IMR-90 (cell line): ENCODE measurements around the gene KATNAL2. TPM values are rescaled to one million over a fixed set of nuclear protein-coding genes. Genes with fewer than 3 reads are reported as not detected.

Source experiments
- ATAC-seq: fragments of 200-7000 bp; cut with Tn5 transposase; 2 replicates; pipeline ENCODE4 v1.9.1; 2020; ENCODE audit warnings: low read depth, mild to moderate bottlenecking, moderate library complexity
- BruUV-seq: library from RNA; stranded (reverse); fragments of 400-500 nt; replicated peaks from 2 replicates; lab custom pipeline; 2021; lab: Mats Ljungman, UMichigan
- CTCF ChIA-PET: fragments of 300-600 bp; formaldehyde crosslinking; extraction: SDS; loops from one replicate; lab custom pipeline; 2021; ENCODE audit warnings: antibody characterized with exemption; lab: Yijun Ruan, JAX
- POLR2A ChIA-PET: fragments of 300-600 bp; sonication (Branson Sonifier 250); formaldehyde crosslinking; loops from one replicate; lab custom pipeline; 2022; ENCODE audit warnings: antibody characterized with exemption; ENCODE audit not compliant: unreplicated experiment; lab: Charles Lee
- DNase-seq: peaks from one replicate; pipeline ENCODE4 v3.0.0; 2013
- H2AFZ ChIP-seq: replicated peaks from 2 replicates; pipeline ENCODE3; 2013; ENCODE audit warnings: low read length, mild to moderate bottlenecking; ENCODE audit not compliant: poor library complexity
- H2AK5ac ChIP-seq: 2 replicates; pipeline ENCODE4 v1.6.1; 2013; ENCODE audit warnings: low read depth, low read length, inconsistent platforms
- H2AK9ac ChIP-seq: replicated peaks from 2 replicates; pipeline ENCODE3; 2013; ENCODE audit warnings: mild to moderate bottlenecking, low read depth, low read length, moderate library complexity; ENCODE audit not compliant: poor library complexity
- H2BK120ac ChIP-seq: 2 replicates; pipeline ENCODE4 v1.6.1; 2013; ENCODE audit warnings: low read depth, low read length, inconsistent platforms
- H2BK15ac ChIP-seq: 3 replicates; pipeline ENCODE4 v1.6.1; 2013; ENCODE audit warnings: low read depth, low read length, inconsistent platforms
- H2BK20ac ChIP-seq: 2 replicates; pipeline ENCODE4 v1.6.1; 2013; ENCODE audit warnings: low read depth, mild to moderate bottlenecking, inconsistent platforms, low read length, moderate library complexity
- H2BK5ac ChIP-seq: 2 replicates; pipeline ENCODE4 v1.6.1; 2013; ENCODE audit warnings: mild to moderate bottlenecking, low read depth, low read length, inconsistent platforms; ENCODE audit not compliant: poor library complexity, severe bottlenecking
- H3K14ac ChIP-seq: replicated peaks from 2 replicates; pipeline ENCODE4 v1.6.1; 2013; ENCODE audit warnings: low read depth, low read length, inconsistent platforms
- H3K18ac ChIP-seq: 2 replicates; pipeline ENCODE4 v1.6.1; 2013; ENCODE audit warnings: low read depth, low read length, control low read depth
- H3K23ac ChIP-seq: 2 replicates; pipeline ENCODE4 v1.6.1; 2013; ENCODE audit warnings: low read depth, low read length, inconsistent platforms
- H3K27ac ChIP-seq: 2 replicates; pipeline ENCODE4 v1.5.1; 2013; ENCODE audit warnings: mild to moderate bottlenecking, control low read depth, low read length; ENCODE audit not compliant: insufficient read depth
- H3K27me3 ChIP-seq: 2 replicates; pipeline ENCODE4 v1.6.1; 2013; ENCODE audit warnings: low read length; ENCODE audit not compliant: control insufficient read depth, insufficient read depth
- H3K36me3 ChIP-seq: 2 replicates; pipeline ENCODE4 v1.6.1; 2013; ENCODE audit warnings: low read length, mixed read lengths; ENCODE audit not compliant: control insufficient read depth, insufficient read depth
- H3K4ac ChIP-seq: 2 replicates; pipeline ENCODE4 v1.6.1; 2013; ENCODE audit warnings: low read depth, low read length, inconsistent platforms
- H3K4me1 ChIP-seq: 2 replicates; pipeline ENCODE4 v1.6.1; 2013; ENCODE audit warnings: low read length, mixed read lengths; ENCODE audit not compliant: control insufficient read depth, insufficient read depth
- H3K4me2 ChIP-seq: 2 replicates; pipeline ENCODE4 v1.6.1; 2013; ENCODE audit warnings: low read depth, mild to moderate bottlenecking, control low read depth, low read length, moderate library complexity
- H3K4me3 ChIP-seq: 2 replicates; pipeline ENCODE4 v1.5.1; 2013; ENCODE audit warnings: low read depth, mild to moderate bottlenecking, control low read depth, low read length, moderate library complexity; ENCODE audit not compliant: insufficient read depth
- H3K56ac ChIP-seq: 2 replicates; pipeline ENCODE4 v1.6.1; 2013; ENCODE audit warnings: low read length, inconsistent platforms; ENCODE audit not compliant: insufficient read depth; ENCODE audit errors: extremely low read depth
- H3K79me1 ChIP-seq, 2 experiments: 2 replicates each; pipeline ENCODE4 v1.6.1; 2013; ENCODE audit warnings: low read length in 2 of 2, inconsistent platforms in 1 of 2, low read depth in 1 of 2
- H3K9ac ChIP-seq: 2 replicates; pipeline ENCODE4 v1.6.1; 2013; ENCODE audit warnings: low read depth, low read length, control low read depth
- H3K9me1 ChIP-seq: 2 replicates; pipeline ENCODE4 v1.6.1; 2013; ENCODE audit warnings: low read length, inconsistent platforms; ENCODE audit not compliant: insufficient read depth
- H3K9me3 ChIP-seq: 2 replicates; pipeline ENCODE4 v1.6.1; 2013; ENCODE audit warnings: low read length; ENCODE audit not compliant: control insufficient read depth, insufficient read depth
- H4K20me1 ChIP-seq: 2 replicates; pipeline ENCODE4 v1.6.1; 2013; ENCODE audit warnings: low read length, inconsistent platforms; ENCODE audit not compliant: insufficient read depth
- H4K5ac ChIP-seq: 2 replicates; pipeline ENCODE4 v1.6.1; 2013; ENCODE audit warnings: mild to moderate bottlenecking, low read depth, low read length, control low read depth
- H4K8ac ChIP-seq, 2 experiments: 2 replicates each; pipeline ENCODE4 v1.6.1; 2013; ENCODE audit warnings: low read depth in 2 of 2, low read length in 2 of 2, control low read depth in 1 of 2, inconsistent platforms in 1 of 2
- H4K91ac ChIP-seq: 2 replicates; pipeline ENCODE4 v1.6.1; 2013; ENCODE audit warnings: low read depth, low read length, inconsistent platforms; ENCODE audit not compliant: insufficient read depth
- MAFK ChIP-seq: IDR thresholded peaks from 2 replicates; pipeline ENCODE4 v1.6.1; 2012; ENCODE audit warnings: low read depth, low read length, improper control_type of control experiment
- POLR2A ChIP-seq: IDR thresholded peaks from 2 replicates; pipeline ENCODE4 v1.6.1; 2012; ENCODE audit warnings: mild to moderate bottlenecking, low read depth, low read length
- dilution Hi-C: fragments of 300-500 bp; cut with HindIII; formaldehyde crosslinking; loops from one replicate; pipeline ENCODE4 v1.14.3; 2018; ENCODE audit warnings: low sequenced_read_pairs; ENCODE audit not compliant: unreplicated experiment
- in situ Hi-C: fragments of 300-500 bp; cut with MboI; formaldehyde crosslinking; loops from 3 replicates; pipeline ENCODE4 v1.14.3; 2019; ENCODE audit warnings: low sequenced_read_pairs, inconsistent platforms, mixed read lengths
- intact Hi-C: fragments of 100-400 bp; cut with micrococcal nuclease; formaldehyde crosslinking; loops from 2 replicates; pipeline ENCODE4 v1.10.0; 2022
- microRNA-seq, 2 experiments: library from miRNA; stranded (forward) in 1 of 2; unstranded in 1 of 2; fragments of 10-50 nt in 1 of 2; fragments of <30 nt in 1 of 2; gene quantifications in 1 of 2; microRNA quantifications in 1 of 2; one replicate each; pipeline versions ENCODE3 to v1.1.0; 2013 to 2020; ENCODE audit not compliant: insufficient read depth in 1 of 2, insufficient read length in 1 of 2, unreplicated experiment in 1 of 2
- polyA plus RNA-seq, 3 experiments: library from polyadenylated mRNA; depleted of rRNA; stranded (reverse); fragments of >200 nt; gene quantifications; 2 replicates each; pipeline ENCODE4 v1.2.3, GENCODE V29; 2012; ENCODE audit warnings: low replicate concordance in 1 of 3
- small RNA-seq, 5 experiments: library from RNA; depleted of rRNA; stranded (forward); fragments of <200 nt; gene quantifications; one replicate each; pipeline ENCODE3, GENCODE V24; 2012
- total RNA-seq: library from RNA; depleted of rRNA; stranded (reverse); fragments of >200 nt; gene quantifications from 2 replicates; pipeline ENCODE4 v1.2.3, GENCODE V29; 2012; rRNA removed
- TF ChIP-seq, protein P1 (sequence below): fragments of 150-350 bp; IDR thresholded peaks from 2 replicates; pipeline ENCODE4 v1.6.1; 2017; ENCODE audit warnings: mild to moderate bottlenecking, antibody characterized with exemption, low read length, low read depth

KATNAL2 gene
- total and polyA plus RNA-seq, 2 of the 4 experiments (the other 2 are of a cell fraction), result 0.90 to 2.3 TPM

- DNase-seq, result no peak
Measured at GRCh38 chr18:47151439-47151838, 234.0 kb downstream of the KATNAL2 start.

More at GRCh38 chr18:47151439-47151838, 234.0 kb downstream of the KATNAL2 start:
- H3K27ac ChIP-seq, result no peak overlapping the region
- H3K36me3 ChIP-seq, result peaks cover 4% of the 10 kb centered on the region
- TF ChIP-seq, protein P1, sequence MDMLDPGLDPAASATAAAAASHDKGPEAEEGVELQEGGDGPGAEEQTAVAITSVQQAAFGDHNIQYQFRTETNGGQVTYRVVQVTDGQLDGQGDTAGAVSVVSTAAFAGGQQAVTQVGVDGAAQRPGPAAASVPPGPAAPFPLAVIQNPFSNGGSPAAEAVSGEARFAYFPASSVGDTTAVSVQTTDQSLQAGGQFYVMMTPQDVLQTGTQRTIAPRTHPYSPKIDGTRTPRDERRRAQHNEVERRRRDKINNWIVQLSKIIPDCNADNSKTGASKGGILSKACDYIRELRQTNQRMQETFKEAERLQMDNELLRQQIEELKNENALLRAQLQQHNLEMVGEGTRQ, result no peak
- TF ChIP-seq MAFK (no peak), POLR2A (no peak)
- H3K18ac ChIP-seq, result no peak overlapping the region
- H3K56ac ChIP-seq, result no peak overlapping the region; the same call in 1 of the 2 replicates
- ChIA-PET CTCF (no interaction called here), POLR2A (no interaction called here)
- intact Hi-C loops (no loop called here), dilution Hi-C loops (no loop called here), in situ Hi-C loops (no loop called here)
- H3K4me3 ChIP-seq, result no peak overlapping the region
- peak overlapping the region; percentile 95 to 99 for H4K8ac ChIP-seq
- peak overlapping the region; percentile 91; the same call in 1 of the 2 replicates for H3K4me2 ChIP-seq
- H4K20me1 ChIP-seq, result no peaks in the 10 kb centered on the region
- no peak overlapping the region for H2AFZ ChIP-seq
- H2AK9ac ChIP-seq, result no peak overlapping the region
- H2BK120ac ChIP-seq, result no peak overlapping the region
- peaks cover 13 to 40% of the 10 kb centered on the region in 2 experiments for H3K79me1 ChIP-seq
- no peak overlapping the region for H2BK15ac ChIP-seq
- no peaks in the 10 kb centered on the region for H3K27me3 ChIP-seq
- peak overlapping the region; percentile 99; the same call in 1 of the 2 replicates for H3K23ac ChIP-seq
- no peak overlapping the region for H4K5ac ChIP-seq
- H3K4me1 ChIP-seq, result peaks cover 5% of the 10 kb centered on the region
- peak overlapping the region; percentile 90 for H2BK5ac ChIP-seq
- peaks cover 9% of the 10 kb centered on the region for H3K9me1 ChIP-seq
- no peak overlapping the region for H4K91ac ChIP-seq
- no peaks in the 10 kb centered on the region for H3K9me3 ChIP-seq
- H2BK20ac ChIP-seq, result no peak overlapping the region
- no peak overlapping the region for H2AK5ac ChIP-seq
- H3K14ac ChIP-seq, result no peak overlapping the region
- BruUV-seq, result no TSS peak
- peak overlapping the region; percentile 94 for H3K4ac ChIP-seq
- ATAC-seq, result no peak
- 0 out of 2 replicates have a peak overlapping the region, but pooled peaks have one; percentile 98 for H3K9ac ChIP-seq

Small RNA genes within 50 kb of the gene (microRNA-seq; reads per million reads assigned to microRNA genes)
- gene AC012254.4 (ENCODE audit: insufficient read depth, insufficient read length), result not detected

Small RNA genes within 50 kb of the gene (small RNA-seq; reads per million reads assigned to genes)
- gene AC012254.4, result 0 reads per million in 5 experiments

Other genes with a start within 250 kb of the KATNAL2 start
- not detected in 2 replicates for gene ST8SIA5, start 160.5 kb upstream of the KATNAL2 start, total RNA-seq
- 0.03 TPM in 1 of 2 replicates, not detected in the other for gene ST8SIA5, start 160.5 kb upstream of the KATNAL2 start, polyA plus RNA-seq (2012; rRNA removed)
- 25.3 and 28.9 TPM in 2 replicates for gene PIAS2, start 95 bp upstream of the KATNAL2 start, total RNA-seq
- gene PIAS2, start 95 bp upstream of the KATNAL2 start, polyA plus RNA-seq (2012; rRNA removed), result 11.7 and 15.1 TPM in 2 replicates
- not detected in 2 replicates for gene ELOA2, start 118.0 kb downstream of the KATNAL2 start, total RNA-seq
- gene ELOA2, start 118.0 kb downstream of the KATNAL2 start, polyA plus RNA-seq (2012; rRNA removed), result not detected in 2 replicates
- gene HDHD2, start 232.9 kb downstream of the KATNAL2 start, total RNA-seq, result 16.7 and 18.6 TPM in 2 replicates
- 7.2 TPM in 2 replicates for gene HDHD2, start 232.9 kb downstream of the KATNAL2 start, polyA plus RNA-seq (2012; rRNA removed)